Neutrophil (primary cell): ENCODE data around the gene MAP3K14.

ENCODE experiments used
- H3K27ac ChIP-seq: fragments of 200-600 bp; sonication (generic); 2 replicates; pipeline ENCODE4 v1.5.1; 2016; ENCODE audit warnings: mild to moderate bottlenecking, moderate library complexity
- H3K27me3 ChIP-seq: fragments of 200-600 bp; sonication (generic); 2 replicates; pipeline ENCODE4 v1.6.0; 2016; ENCODE audit warnings: mild to moderate bottlenecking
- H3K36me3 ChIP-seq: fragments of 200-600 bp; sonication (generic); 2 replicates; pipeline ENCODE4 v1.5.1; 2017
- H3K4me1 ChIP-seq, 2 experiments: fragments of 200-600 bp in 1 of 2; sonication (generic) in 1 of 2; 1 replicate in 1 of 2; 2 replicates in 1 of 2; pipeline versions ENCODE4 v1.5.1 to v1.6.1; 2013 to 2016; ENCODE audit warnings: low read depth in 1 of 2, low read length in 1 of 2, mild to moderate bottlenecking in 1 of 2, moderate library complexity in 1 of 2; ENCODE audit not compliant: control insufficient read depth in 1 of 2, insufficient read depth in 1 of 2
- H3K4me3 ChIP-seq, 2 experiments: fragments of 200-600 bp in 1 of 2; sonication (generic) in 1 of 2; 1 replicate in 1 of 2; 2 replicates in 1 of 2; pipeline ENCODE4 v1.5.1; 2013 to 2016; ENCODE audit warnings: low read depth in 1 of 2, low read length in 1 of 2, mild to moderate bottlenecking in 1 of 2, moderate library complexity in 1 of 2
- H3K9me3 ChIP-seq: fragments of 200-600 bp; sonication (generic); 2 replicates; pipeline ENCODE4 v1.5.1; 2016
- TF ChIP-seq, protein P1 (sequence below): fragments of 200-600 bp; sonication (generic); IDR thresholded peaks from 2 replicates; pipeline ENCODE4 v1.5.1; 2016; ENCODE audit warnings: antibody characterized with exemption

Gene MAP3K14

DNA sequence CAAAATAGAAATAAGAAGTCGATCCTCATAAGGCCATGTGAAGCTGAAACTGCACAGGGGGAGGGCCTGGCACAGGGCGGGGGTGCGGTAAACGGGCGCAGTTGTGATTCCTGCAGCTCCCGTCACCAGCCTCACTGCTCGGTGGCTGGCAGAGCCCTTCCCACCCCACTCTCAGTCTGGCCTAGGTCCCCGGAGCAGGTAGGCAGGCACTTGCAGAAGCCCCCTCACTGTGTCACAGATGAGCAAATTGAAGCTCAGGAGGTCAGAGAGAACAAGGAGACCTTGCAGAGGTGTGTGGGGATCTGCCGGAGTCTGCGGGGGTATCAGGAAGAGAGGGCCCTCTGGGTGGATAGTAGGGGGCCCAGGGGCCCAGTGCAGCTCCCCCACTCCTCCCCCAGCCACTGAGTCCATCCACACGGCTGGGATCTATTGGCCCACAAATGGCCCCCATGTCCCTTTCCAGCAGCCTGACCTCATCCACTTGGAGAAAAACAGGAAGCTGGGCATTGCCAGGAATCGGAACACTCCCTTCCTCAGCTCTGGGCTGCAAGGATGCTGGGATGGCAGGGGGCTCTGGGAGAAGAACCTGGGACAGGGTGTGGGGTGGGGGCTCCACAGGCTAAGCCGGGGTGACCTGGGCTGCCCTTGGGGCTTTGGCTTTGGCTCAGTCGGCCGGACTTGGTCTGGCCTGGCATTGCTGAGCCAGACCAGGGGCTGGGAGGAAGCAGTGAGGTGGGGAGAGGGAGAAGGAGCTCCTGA, 21.4 kb upstream of the MAP3K14 start:
- no peak overlapping the region for H3K27ac ChIP-seq

DNA sequence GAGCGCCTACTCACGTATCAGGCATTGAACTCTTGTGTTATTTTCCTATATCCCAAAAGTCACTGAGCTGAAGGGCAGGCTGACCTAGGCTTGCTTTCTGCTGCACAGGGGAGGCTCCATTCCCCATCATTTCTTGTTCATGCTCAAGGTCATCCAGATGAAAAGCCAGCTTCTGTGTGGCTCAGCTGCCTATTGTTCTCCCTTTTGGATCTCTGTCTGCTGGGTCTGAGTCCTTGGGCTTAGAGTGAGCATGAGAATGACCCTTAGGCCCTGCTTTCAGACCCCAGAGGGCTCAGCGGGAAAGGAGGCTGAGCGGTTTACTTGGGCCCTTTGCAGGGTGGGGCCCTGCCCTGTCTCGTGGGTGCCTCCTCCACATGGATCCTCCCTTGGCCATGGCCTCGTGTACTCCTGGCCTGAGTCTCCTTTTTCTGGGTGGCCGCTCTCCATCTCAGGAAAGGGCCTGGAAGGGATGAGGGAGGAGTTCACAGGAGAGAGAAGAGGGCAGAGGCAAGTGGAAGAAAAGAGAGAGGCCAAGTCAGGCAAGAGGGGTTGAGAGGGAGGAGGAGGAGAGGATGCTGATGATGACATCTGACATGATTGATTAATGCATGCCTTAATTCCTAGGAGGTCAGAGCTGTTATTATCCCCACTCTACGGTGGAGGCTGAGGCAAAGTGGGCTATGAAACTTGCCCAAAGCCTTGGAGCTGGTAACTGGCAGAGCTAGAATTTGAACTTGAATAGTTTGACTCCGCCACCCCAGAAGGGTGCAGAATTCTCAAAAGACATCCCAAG, 19.8 kb upstream of the MAP3K14 start:
- no peaks in the 10 kb centered on the region for H3K9me3 ChIP-seq
- H3K36me3 ChIP-seq: no peaks in the 10 kb centered on the region
- no peaks in the 10 kb centered on the region for H3K27me3 ChIP-seq
- TF ChIP-seq, protein P1, sequence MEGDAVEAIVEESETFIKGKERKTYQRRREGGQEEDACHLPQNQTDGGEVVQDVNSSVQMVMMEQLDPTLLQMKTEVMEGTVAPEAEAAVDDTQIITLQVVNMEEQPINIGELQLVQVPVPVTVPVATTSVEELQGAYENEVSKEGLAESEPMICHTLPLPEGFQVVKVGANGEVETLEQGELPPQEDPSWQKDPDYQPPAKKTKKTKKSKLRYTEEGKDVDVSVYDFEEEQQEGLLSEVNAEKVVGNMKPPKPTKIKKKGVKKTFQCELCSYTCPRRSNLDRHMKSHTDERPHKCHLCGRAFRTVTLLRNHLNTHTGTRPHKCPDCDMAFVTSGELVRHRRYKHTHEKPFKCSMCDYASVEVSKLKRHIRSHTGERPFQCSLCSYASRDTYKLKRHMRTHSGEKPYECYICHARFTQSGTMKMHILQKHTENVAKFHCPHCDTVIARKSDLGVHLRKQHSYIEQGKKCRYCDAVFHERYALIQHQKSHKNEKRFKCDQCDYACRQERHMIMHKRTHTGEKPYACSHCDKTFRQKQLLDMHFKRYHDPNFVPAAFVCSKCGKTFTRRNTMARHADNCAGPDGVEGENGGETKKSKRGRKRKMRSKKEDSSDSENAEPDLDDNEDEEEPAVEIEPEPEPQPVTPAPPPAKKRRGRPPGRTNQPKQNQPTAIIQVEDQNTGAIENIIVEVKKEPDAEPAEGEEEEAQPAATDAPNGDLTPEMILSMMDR: no peak
- no peak overlapping the region for H3K4me3 ChIP-seq
- peaks cover 0 to 9% of the 10 kb centered on the region in 2 experiments for H3K4me1 ChIP-seq
- no peak overlapping the region for H3K27ac ChIP-seq

More for the DNA sequence above, 21.4 kb upstream of the MAP3K14 start:
- no peak overlapping the region for H3K4me3 ChIP-seq
- H3K4me1 ChIP-seq: peaks cover 0 to 1% of the 10 kb centered on the region in 2 experiments
- H3K36me3 ChIP-seq: no peaks in the 10 kb centered on the region
- TF ChIP-seq, protein P1: no peak
- no peaks in the 10 kb centered on the region for H3K9me3 ChIP-seq
- peaks cover 6% of the 10 kb centered on the region for H3K27me3 ChIP-seq

DNA sequence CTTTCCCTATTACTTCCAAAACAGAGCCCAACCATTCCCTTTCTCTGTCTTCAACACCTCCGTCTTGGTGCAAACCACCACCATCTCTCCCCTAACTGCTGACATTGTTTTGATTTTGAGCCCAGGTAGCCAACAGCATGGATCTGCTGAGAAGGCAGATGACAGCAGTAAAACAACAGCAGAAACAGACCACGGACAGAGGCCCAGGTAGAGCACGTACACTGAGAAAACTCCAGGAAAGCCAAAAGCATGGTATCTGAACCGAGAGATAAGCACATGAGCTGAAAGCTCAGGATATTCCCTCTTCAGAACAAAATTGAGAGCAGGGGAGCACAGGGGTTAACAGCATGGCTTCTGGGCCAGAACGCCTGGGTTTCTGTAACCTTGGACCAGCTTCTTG, 18.9 kb upstream of the MAP3K14 start:
- no peaks in the 10 kb centered on the region for H3K9me3 ChIP-seq
- TF ChIP-seq, protein P1: no peak
- no peaks in the 10 kb centered on the region for H3K36me3 ChIP-seq
- H3K4me3 ChIP-seq: no peak overlapping the region
- no peak overlapping the region for H3K27ac ChIP-seq
- peaks cover 0 to 9% of the 10 kb centered on the region in 2 experiments for H3K4me1 ChIP-seq
- no peaks in the 10 kb centered on the region for H3K27me3 ChIP-seq

DNA sequence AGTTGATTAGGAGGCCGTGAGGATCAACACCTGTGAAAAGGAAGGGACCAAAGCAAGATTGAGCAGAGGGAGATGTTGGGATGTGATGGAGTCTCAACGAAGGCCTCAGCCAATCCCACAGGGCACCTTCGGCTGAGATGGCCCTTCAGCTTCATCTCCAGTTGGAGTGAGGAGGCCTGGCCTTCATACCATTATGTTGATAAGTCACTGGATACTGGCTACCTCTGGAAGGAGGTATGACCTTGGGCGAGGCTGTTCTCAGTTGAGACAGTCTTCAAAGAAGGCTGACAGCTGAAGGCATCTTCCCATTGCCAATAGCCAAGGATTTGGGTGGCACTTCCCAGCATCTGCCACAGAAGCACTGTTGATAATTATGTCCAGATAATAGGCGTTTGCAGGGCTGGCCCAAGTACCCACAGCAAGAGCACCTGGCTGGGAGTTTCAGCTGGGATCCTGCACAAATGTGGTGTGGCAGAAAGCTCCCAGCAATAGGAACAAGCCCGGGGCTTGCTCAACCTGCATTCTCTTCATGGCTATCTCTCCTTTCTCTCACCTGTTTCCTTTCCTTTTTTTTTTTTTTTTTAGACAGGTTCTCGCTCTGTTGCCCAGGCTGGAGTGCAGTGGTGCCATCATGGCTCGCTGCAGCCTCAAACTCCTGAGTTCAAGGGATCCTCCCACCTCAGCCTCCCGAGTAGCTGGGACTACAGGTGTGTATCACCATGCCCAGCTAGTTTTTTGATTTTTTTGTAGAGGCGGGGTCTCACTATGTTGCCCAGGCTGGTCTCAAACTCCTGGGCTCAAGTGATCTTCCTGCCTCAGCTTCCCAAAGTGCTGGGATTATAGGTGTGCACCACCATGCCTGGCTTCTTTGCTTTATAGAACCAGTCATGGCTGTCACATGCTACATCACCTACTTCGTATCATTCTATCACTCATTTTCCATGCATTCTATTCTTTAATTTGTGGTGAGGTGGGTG, 18.2 kb upstream of the MAP3K14 start:
- Histone ChIP-seq H3K4me3 (no peak overlapping the region), H3K9me3 (no peaks in the 10 kb centered on the region), H3K27me3 (no peaks in the 10 kb centered on the region), H3K36me3 (no peaks in the 10 kb centered on the region), H3K4me1 (peaks cover 0 to 9% of the 10 kb centered on the region in 2 experiments), H3K27ac (no peak overlapping the region)
- TF ChIP-seq, protein P1: no peak

DNA sequence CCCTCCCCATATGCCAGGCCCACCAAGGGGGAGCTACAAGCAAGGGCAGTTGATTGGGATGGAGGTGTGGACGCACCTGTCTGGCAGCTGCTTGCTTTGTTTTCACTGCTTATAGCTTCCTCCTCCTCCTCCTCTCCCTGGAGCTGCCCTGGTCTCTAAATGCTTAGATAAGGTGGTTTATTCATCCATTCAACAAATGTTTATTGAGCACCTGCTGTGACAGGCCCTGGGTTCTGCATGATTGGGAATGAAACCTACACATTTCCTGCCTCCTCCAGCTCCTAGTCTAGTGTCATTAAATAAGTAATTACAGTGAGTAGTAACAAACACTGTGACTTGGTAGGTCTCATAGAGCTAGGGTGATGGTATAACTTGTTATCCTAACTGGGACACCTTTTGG, 17.4 kb upstream of the MAP3K14 start:
- no peak overlapping the region for H3K27ac ChIP-seq
- TF ChIP-seq, protein P1: no peak

More for the DNA sequence above, 17.4 kb upstream of the MAP3K14 start:
- no peaks in the 10 kb centered on the region for H3K36me3 ChIP-seq
- no peaks in the 10 kb centered on the region for H3K27me3 ChIP-seq
- peaks cover 6 to 17% of the 10 kb centered on the region in 2 experiments for H3K4me1 ChIP-seq
- H3K9me3 ChIP-seq: no peaks in the 10 kb centered on the region
- no peak overlapping the region for H3K4me3 ChIP-seq
